PC-3 (cell line): Measurements from ENCODE around the gene DUOX1. TPM values are rescaled to one million over a fixed set of nuclear protein-coding genes. Genes with fewer than 3 reads are reported as not detected.

Source experiments
- ATAC-seq: fragments of 200-7000 bp; cut with Tn5 transposase; 2 replicates; pipeline ENCODE4 v1.9.1; 2020; ENCODE audit warnings: mild to moderate bottlenecking, moderate library complexity
- BruUV-seq: library from RNA; stranded (reverse); fragments of 400-500 nt; replicated peaks from 2 replicates; lab custom pipeline; 2021; lab: Mats Ljungman, UMichigan
- CTCF ChIA-PET: fragments of 300-600 bp; sonication (Branson Sonifier 250); formaldehyde crosslinking; loops from one replicate; lab custom pipeline; 2022; ENCODE audit warnings: antibody characterized with exemption; lab: Charles Lee
- POLR2A ChIA-PET: fragments of 300-600 bp; sonication (Branson Sonifier 250); formaldehyde crosslinking; loops from one replicate; lab custom pipeline; 2022; ENCODE audit warnings: antibody characterized with exemption; ENCODE audit not compliant: unreplicated experiment; lab: Charles Lee
- DNase-seq: peaks from one replicate; pipeline ENCODE4 v3.0.0-alpha.2; 2015
- H2AFZ ChIP-seq: fragments of 300-600 bp; sonication (generic); 2 replicates; pipeline ENCODE4 v1.6.0; 2016; ENCODE audit warnings: antibody characterized with exemption, low read length
- H3F3A ChIP-seq: fragments of 300-600 bp; sonication (generic); one replicate; pipeline ENCODE4 v1.6.0; 2017; ENCODE audit warnings: antibody characterized with exemption, low read length, control low read depth, mild to moderate bottlenecking; ENCODE audit not compliant: unreplicated experiment
- H3K27ac ChIP-seq: fragments of 300-600 bp; sonication (generic); 2 replicates; pipeline ENCODE4 v1.5.1; 2016; ENCODE audit warnings: mild to moderate bottlenecking, low read length
- H3K27me3 ChIP-seq: fragments of 300-600 bp; sonication (generic); 2 replicates; pipeline ENCODE4 v1.6.1; 2016; ENCODE audit warnings: low read length, mixed read lengths
- H3K36me3 ChIP-seq: fragments of 300-600 bp; sonication (generic); 2 replicates; pipeline ENCODE4 v1.6.1; 2016; ENCODE audit warnings: low read depth, mixed run types, low read length, mixed read lengths
- H3K4me1 ChIP-seq: fragments of 300-600 bp; sonication (generic); 2 replicates; pipeline ENCODE4 v1.5.1; 2016; ENCODE audit warnings: low read length; ENCODE audit not compliant: insufficient read depth
- H3K4me2 ChIP-seq: fragments of 300-600 bp; sonication (generic); 2 replicates; pipeline ENCODE4 v1.6.0; 2016; ENCODE audit warnings: low read length
- H3K4me3 ChIP-seq: fragments of 300-600 bp; sonication (generic); 2 replicates; pipeline ENCODE4 v1.5.1; 2016; ENCODE audit warnings: mild to moderate bottlenecking, low read length, mixed read lengths
- H3K79me2 ChIP-seq: fragments of 300-600 bp; sonication (generic); 2 replicates; pipeline ENCODE4 v1.6.1; 2017; ENCODE audit warnings: low read length, mixed read lengths
- H3K9ac ChIP-seq: fragments of 300-600 bp; sonication (generic); 2 replicates; pipeline ENCODE4 v1.6.0; 2016; ENCODE audit warnings: mild to moderate bottlenecking, low read length
- H3K9me2 ChIP-seq: fragments of 300-600 bp; sonication (generic); replicated peaks from 2 replicates; pipeline ENCODE4 v1.6.1; 2016; ENCODE audit warnings: mixed run types, low read length, mixed read lengths
- H3K9me3 ChIP-seq: fragments of 300-600 bp; sonication (generic); 2 replicates; pipeline ENCODE4 v1.6.1; 2016; ENCODE audit warnings: low read length, mixed read lengths
- H4K20me1 ChIP-seq: fragments of 300-600 bp; sonication (generic); 2 replicates; pipeline ENCODE4 v1.6.1; 2016; ENCODE audit warnings: low read length, mixed read lengths
- CTCF ChIP-seq: fragments of 300-600 bp; sonication (generic); conservative IDR thresholded peaks from 2 replicates; pipeline ENCODE4 v1.5.1; 2017; ENCODE audit warnings: antibody characterized with exemption, low read depth, mild to moderate bottlenecking, low read length
- EZH2 ChIP-seq: fragments of 300-600 bp; sonication (generic); IDR thresholded peaks from one replicate; pipeline ENCODE4 v1.6.1; 2017; ENCODE audit warnings: antibody characterized with exemption, mild to moderate bottlenecking, low read length; ENCODE audit not compliant: unreplicated experiment
- EZH2phosphoT487 ChIP-seq: fragments of 300-600 bp; sonication (generic); IDR thresholded peaks from 2 replicates; pipeline ENCODE4 v1.6.1; 2018; ENCODE audit warnings: mild to moderate bottlenecking, antibody characterized with exemption, low read length, borderline replicate concordance
- intact Hi-C: fragments of 100-400 bp; cut with micrococcal nuclease; formaldehyde crosslinking; loops from 2 replicates; pipeline ENCODE4 v1.9.0; 2023
- total RNA-seq: library from RNA; depleted of rRNA; stranded (reverse); fragments of >200 nt; gene quantifications from 2 replicates; pipeline ENCODE4 v1.2.3, GENCODE V29; 2014

DUOX1 gene
- total RNA-seq, 1 experiment from 2014 or later, result not detected

GRCh38 chr15:45088801-45089711 lies 40.7 kb upstream of the DUOX1 start:
- Histone ChIP-seq H3K4me3 (no peak overlapping the region), H3F3A (no peaks in the 10 kb centered on the region), H2AFZ (no peak overlapping the region), H3K9me3 (no peaks in the 10 kb centered on the region), H3K9me2 (no peaks in the 10 kb centered on the region), H3K27ac (no peak overlapping the region), H3K9ac (no peak overlapping the region), H3K27me3 (peaks cover 46% of the 10 kb centered on the region), H4K20me1 (no peaks in the 10 kb centered on the region), H3K4me2 (no peak overlapping the region), H3K4me1 (no peaks in the 10 kb centered on the region), H3K36me3 (no peaks in the 10 kb centered on the region), H3K79me2 (no peaks in the 10 kb centered on the region)
- POLR2A ChIA-PET, result interaction anchor here (0.6 kb wide), 1 partner anchor 9 kb away, joined by 3 read pairs; no protein-coding TSS in a partner anchor
- intact Hi-C loops, result no loop called here
- BruUV-seq, result no TSS peak
- TF ChIP-seq EZH2phosphoT487 (no peak), EZH2 (no peak), CTCF (no peak)
- ATAC-seq (no peak), DNase-seq (peak; percentile 26)
- CTCF ChIA-PET, result no interaction called here

- DNase-seq, result no peak
- ChIA-PET CTCF (no interaction called here), POLR2A (interaction anchor here (0.6 kb wide), 1 partner anchor 8 kb away, joined by 3 read pairs; no protein-coding TSS in a partner anchor)
- Histone ChIP-seq H3K4me2 (no peak overlapping the region), H2AFZ (no peak overlapping the region), H3K4me1 (no peaks in the 10 kb centered on the region), H3K9me3 (no peaks in the 10 kb centered on the region), H3K27ac (no peak overlapping the region), H3K36me3 (no peaks in the 10 kb centered on the region), H3K9ac (no peak overlapping the region), H4K20me1 (no peaks in the 10 kb centered on the region), H3K9me2 (no peaks in the 10 kb centered on the region), H3K79me2 (no peaks in the 10 kb centered on the region), H3K4me3 (no peak overlapping the region), H3K27me3 (peaks cover 46% of the 10 kb centered on the region), H3F3A (no peaks in the 10 kb centered on the region)
- no peak for TF ChIP-seq CTCF
- no peak for TF ChIP-seq EZH2
- TF ChIP-seq EZH2phosphoT487, result no peak
- ATAC-seq, result no peak
- intact Hi-C loops, result no loop called here
- no TSS peak for BruUV-seq
These were observed 40.0 kb upstream of the DUOX1 start for GRCh38 chr15:45089712-45090373.

DNA sequence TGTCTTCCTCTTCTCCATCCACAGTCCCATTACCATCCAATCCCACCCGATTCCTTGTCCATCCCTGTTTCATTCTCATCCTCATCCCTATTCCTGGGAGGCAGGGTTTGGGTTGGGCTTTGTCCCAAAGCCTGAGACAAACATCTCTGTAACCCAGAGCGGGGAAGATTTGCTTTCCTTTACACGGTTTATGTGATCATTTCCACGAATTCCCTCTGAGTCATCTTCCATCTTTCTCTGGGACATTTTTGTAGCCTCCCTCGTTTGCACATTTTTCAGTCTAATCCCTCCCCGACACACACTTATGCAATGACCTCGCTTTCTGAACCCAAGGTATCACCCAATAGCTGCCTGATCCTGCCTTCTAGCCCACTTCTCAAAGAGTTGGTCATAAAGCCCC lies 38.6 kb upstream of the DUOX1 start:
- no peaks in the 10 kb centered on the region for H3K79me2 ChIP-seq
- H3K4me3 ChIP-seq, result no peak overlapping the region
- intact Hi-C loops, result no loop called here
- H3K4me2 ChIP-seq, result no peak overlapping the region
- no peaks in the 10 kb centered on the region for H3K36me3 ChIP-seq
- no peak overlapping the region for H3K9ac ChIP-seq
- TF ChIP-seq EZH2, result no peak
- no peak for TF ChIP-seq CTCF
- no peak for TF ChIP-seq EZH2phosphoT487
- H3K9me3 ChIP-seq, result no peaks in the 10 kb centered on the region
- H3K4me1 ChIP-seq, result no peaks in the 10 kb centered on the region
- DNase-seq (no peak), ATAC-seq (no peak)
- POLR2A ChIA-PET, result no interaction called here
- CTCF ChIA-PET, result no interaction called here
- H3K9me2 ChIP-seq, result no peaks in the 10 kb centered on the region
- no peaks in the 10 kb centered on the region for H4K20me1 ChIP-seq
- H2AFZ ChIP-seq, result no peak overlapping the region
- H3K27me3 ChIP-seq, result peaks cover 39% of the 10 kb centered on the region; the same call in 1 of the 2 replicates
- no TSS peak for BruUV-seq
- H3K27ac ChIP-seq, result no peak overlapping the region
- no peaks in the 10 kb centered on the region for H3F3A ChIP-seq
